Fibroblast of mammary gland (primary cell): ENCODE data around the gene CRBN.

Experiments
- DNase-seq: peaks from one replicate; pipeline ENCODE4 v3.0.0-alpha.2; 2010; ENCODE audit warnings: low read depth
- H3K4me3 ChIP-seq: 2 replicates; pipeline ENCODE4 v1.5.1; 2011; ENCODE audit warnings: low read depth, mild to moderate bottlenecking, low read length, moderate library complexity; ENCODE audit not compliant: control insufficient read depth
- TF ChIP-seq, protein P1 (sequence below): conservative IDR thresholded peaks from 2 replicates; pipeline ENCODE4 v1.5.1; 2011; ENCODE audit warnings: low read depth, low read length, inconsistent platforms; ENCODE audit not compliant: control insufficient read depth, insufficient read depth

CRBN gene

DNA sequence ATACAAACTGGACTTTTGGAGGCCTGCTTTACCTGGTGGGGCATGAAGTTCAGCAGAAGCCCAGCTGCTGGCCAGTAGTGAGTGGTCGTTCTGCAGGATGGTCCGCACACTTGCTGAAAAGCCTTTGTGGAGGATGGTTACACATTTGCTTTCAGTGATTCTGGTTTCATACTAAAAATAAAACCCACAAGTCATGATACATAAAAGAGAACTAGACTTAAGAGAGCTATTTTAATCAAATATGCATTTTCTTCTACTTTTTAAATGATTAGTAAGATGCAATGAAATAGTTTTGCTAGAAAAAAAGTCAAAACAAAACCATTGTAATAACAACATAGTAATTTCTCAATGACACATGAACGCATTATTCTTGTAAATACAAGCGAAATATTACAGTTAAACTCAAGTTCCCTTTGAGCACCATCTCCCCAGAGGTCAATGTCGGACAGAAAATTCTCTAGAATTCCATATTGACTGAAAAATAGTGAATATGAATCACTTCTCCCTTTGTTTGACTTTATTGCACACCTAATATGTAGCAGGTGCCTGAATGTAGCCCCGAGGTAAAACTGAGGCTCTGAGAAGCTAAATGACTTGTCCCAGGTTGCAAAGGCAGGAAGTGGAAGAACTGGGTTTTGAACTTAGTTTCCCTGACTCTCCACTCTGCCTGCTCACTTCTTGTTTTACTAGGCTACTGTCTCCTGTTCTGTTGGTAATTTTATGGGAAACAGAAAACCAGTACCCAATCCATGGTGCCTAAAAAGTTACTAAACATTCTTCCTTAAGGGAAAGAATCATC is 77.6 kb downstream of the CRBN start:
- TF ChIP-seq, protein P1, sequence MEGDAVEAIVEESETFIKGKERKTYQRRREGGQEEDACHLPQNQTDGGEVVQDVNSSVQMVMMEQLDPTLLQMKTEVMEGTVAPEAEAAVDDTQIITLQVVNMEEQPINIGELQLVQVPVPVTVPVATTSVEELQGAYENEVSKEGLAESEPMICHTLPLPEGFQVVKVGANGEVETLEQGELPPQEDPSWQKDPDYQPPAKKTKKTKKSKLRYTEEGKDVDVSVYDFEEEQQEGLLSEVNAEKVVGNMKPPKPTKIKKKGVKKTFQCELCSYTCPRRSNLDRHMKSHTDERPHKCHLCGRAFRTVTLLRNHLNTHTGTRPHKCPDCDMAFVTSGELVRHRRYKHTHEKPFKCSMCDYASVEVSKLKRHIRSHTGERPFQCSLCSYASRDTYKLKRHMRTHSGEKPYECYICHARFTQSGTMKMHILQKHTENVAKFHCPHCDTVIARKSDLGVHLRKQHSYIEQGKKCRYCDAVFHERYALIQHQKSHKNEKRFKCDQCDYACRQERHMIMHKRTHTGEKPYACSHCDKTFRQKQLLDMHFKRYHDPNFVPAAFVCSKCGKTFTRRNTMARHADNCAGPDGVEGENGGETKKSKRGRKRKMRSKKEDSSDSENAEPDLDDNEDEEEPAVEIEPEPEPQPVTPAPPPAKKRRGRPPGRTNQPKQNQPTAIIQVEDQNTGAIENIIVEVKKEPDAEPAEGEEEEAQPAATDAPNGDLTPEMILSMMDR: no peak
- no peak overlapping the region for H3K4me3 ChIP-seq
- DNase-seq: no peak
